Mesothelial cell of epicardium (in vitro differentiated cells): ENCODE results near the gene AUTS2. TPM values are rescaled to one million over a fixed set of nuclear protein-coding genes. Genes with fewer than 3 reads are reported as not detected.

Experiments used
- DNase-seq, 2 experiments: peaks; one replicate each; pipeline ENCODE4 v3.0.0; 2021; ENCODE audit warnings: low spot score in 2 of 2; ENCODE audit not compliant: unreplicated experiment in 2 of 2
- H3K27ac Mint-ChIP-seq: 2 replicates; pipeline ENCODE4 v1.8.0; 2021; ENCODE audit warnings: mixed read lengths
- H3K27me3 Mint-ChIP-seq: 2 replicates; pipeline ENCODE4 v1.8.0; 2021; ENCODE audit warnings: low read depth, mixed read lengths
- H3K36me3 Mint-ChIP-seq: 2 replicates; pipeline ENCODE4 v1.8.0; 2021; ENCODE audit warnings: mixed read lengths
- H3K4me1 Mint-ChIP-seq: 2 replicates; pipeline ENCODE4 v1.8.0; 2021; ENCODE audit warnings: mixed read lengths
- H3K4me3 Mint-ChIP-seq: 2 replicates; pipeline ENCODE4 v1.8.0; 2021; ENCODE audit warnings: mild to moderate bottlenecking, moderate library complexity, mixed read lengths
- H3K9me3 Mint-ChIP-seq: 2 replicates; pipeline ENCODE4 v1.8.0; 2021; ENCODE audit warnings: mixed read lengths
- total RNA-seq: library from RNA; stranded (reverse); gene quantifications from 3 replicates; pipeline ENCODE4 v1.2.1, GENCODE V29; 2021
- TF ChIP-seq, protein P1 (sequence below): fragments of 200-600 bp; sonication (generic); IDR thresholded peaks from one replicate; pipeline ENCODE4 v1.5.0; 2021; ENCODE audit warnings: antibody characterized with exemption; ENCODE audit not compliant: unreplicated experiment

AUTS2 gene
- total RNA-seq, 1 donor from 2014 or later, result 135 TPM

DNA sequence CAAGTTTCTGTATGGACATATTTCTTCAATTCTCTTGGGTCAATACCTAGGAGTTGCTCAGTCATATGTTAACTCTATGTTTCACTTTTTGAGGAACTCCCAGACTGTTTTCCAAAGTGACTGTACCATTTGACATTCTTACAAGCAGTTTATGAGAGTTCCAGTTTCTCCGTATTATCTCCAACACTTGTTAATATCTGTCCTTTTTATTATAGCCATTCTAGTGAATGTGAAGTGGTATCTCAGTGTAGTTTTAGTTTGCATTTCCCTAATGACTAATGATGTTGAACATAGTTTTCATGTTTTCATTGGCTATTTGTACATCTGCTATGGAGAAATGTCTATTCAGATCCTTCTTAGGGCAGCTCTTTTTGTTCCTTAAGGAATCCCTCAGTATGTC lies 1002.7 kb downstream of the AUTS2 start:
- Mint-ChIP-seq H3K4me3 (no peak overlapping the region), H3K27ac (no peak overlapping the region)

GRCh38 chr7:70602117-70602516 lies 1003.8 kb downstream of the AUTS2 start:
- no peak overlapping the region for H3K4me3 Mint-ChIP-seq
- DNase-seq, result no peak
- H3K36me3 Mint-ChIP-seq, result peaks cover 42% of the 10 kb centered on the region
- TF ChIP-seq, protein P1, sequence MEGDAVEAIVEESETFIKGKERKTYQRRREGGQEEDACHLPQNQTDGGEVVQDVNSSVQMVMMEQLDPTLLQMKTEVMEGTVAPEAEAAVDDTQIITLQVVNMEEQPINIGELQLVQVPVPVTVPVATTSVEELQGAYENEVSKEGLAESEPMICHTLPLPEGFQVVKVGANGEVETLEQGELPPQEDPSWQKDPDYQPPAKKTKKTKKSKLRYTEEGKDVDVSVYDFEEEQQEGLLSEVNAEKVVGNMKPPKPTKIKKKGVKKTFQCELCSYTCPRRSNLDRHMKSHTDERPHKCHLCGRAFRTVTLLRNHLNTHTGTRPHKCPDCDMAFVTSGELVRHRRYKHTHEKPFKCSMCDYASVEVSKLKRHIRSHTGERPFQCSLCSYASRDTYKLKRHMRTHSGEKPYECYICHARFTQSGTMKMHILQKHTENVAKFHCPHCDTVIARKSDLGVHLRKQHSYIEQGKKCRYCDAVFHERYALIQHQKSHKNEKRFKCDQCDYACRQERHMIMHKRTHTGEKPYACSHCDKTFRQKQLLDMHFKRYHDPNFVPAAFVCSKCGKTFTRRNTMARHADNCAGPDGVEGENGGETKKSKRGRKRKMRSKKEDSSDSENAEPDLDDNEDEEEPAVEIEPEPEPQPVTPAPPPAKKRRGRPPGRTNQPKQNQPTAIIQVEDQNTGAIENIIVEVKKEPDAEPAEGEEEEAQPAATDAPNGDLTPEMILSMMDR, result no peak
- peaks cover 29% of the 10 kb centered on the region for H3K9me3 Mint-ChIP-seq
- H3K27me3 Mint-ChIP-seq, result peaks cover 19% of the 10 kb centered on the region
- H3K27ac Mint-ChIP-seq, result no peak overlapping the region
- H3K4me1 Mint-ChIP-seq, result peaks cover 11% of the 10 kb centered on the region

More for the DNA sequence above, 1002.7 kb downstream of the AUTS2 start:
- peaks cover 28% of the 10 kb centered on the region for H3K27me3 Mint-ChIP-seq
- peaks cover 18% of the 10 kb centered on the region for H3K4me1 Mint-ChIP-seq
- no peak for DNase-seq
- H3K9me3 Mint-ChIP-seq, result peaks cover 29% of the 10 kb centered on the region
- peaks cover 42% of the 10 kb centered on the region for H3K36me3 Mint-ChIP-seq
- TF ChIP-seq, protein P1, result no peak

DNA sequence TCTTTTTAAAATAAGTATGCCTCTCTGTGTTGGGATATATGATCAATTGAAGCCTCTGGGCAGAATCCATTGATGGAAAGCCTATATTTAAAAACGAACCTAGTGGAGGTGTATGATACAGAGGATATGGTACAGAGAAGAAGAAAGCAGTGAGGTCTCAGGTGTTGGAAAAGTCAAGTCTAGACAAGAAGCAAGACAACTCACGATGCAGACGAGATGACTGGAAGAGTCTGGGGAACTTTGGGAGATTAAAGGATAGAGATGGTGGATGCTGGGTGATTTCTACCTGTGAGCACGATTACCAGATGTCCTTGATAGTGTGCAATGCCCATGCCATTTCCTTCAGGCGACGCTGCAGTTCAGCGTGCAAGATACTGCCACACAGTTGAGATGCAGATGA lies 1009.0 kb downstream of the AUTS2 start:
- H3K27ac Mint-ChIP-seq, result no peak overlapping the region
- peaks cover 17% of the 10 kb centered on the region for H3K9me3 Mint-ChIP-seq
- no peak overlapping the region for H3K4me3 Mint-ChIP-seq
- no peak for DNase-seq
- H3K27me3 Mint-ChIP-seq, result no peaks in the 10 kb centered on the region
- H3K4me1 Mint-ChIP-seq, result no peaks in the 10 kb centered on the region
- TF ChIP-seq, protein P1, result no peak
- H3K36me3 Mint-ChIP-seq, result peaks cover 25% of the 10 kb centered on the region

- Mint-ChIP-seq H3K4me3 (no peak overlapping the region), H3K9me3 (peaks cover 17% of the 10 kb centered on the region), H3K27me3 (no peaks in the 10 kb centered on the region), H3K36me3 (peaks cover 25% of the 10 kb centered on the region), H3K4me1 (peaks cover 2% of the 10 kb centered on the region), H3K27ac (no peak overlapping the region)
- DNase-seq, result no peak
- TF ChIP-seq, protein P1, result no peak
Measured at GRCh38 chr7:70607759-70608158, 1009.5 kb downstream of the AUTS2 start.

DNA sequence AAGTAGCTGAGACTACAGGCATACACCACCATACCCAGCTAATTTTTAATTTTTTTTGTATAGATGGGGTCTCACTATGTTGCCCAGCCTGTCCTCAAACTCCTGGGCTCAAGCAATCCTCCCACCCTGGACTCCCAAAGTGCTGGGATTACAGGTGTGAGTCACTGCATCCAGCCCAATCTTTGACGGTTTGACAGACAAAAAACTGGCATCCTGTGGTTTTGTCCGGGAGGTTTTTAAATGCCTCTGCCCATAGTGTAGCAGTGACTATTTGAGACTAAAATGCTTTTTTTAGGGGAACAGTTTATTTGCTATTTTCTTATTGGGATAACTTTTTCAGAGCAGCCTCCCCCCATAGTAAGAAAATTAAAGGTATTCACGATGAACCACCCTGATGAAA lies 1010.0 kb downstream of the AUTS2 start:
- peaks cover 6% of the 10 kb centered on the region for H3K4me1 Mint-ChIP-seq
- H3K4me3 Mint-ChIP-seq, result no peak overlapping the region
- no peak for DNase-seq
- H3K36me3 Mint-ChIP-seq, result peaks cover 22% of the 10 kb centered on the region
- H3K9me3 Mint-ChIP-seq, result peaks cover 17% of the 10 kb centered on the region
- TF ChIP-seq, protein P1, result no peak
- no peak overlapping the region for H3K27ac Mint-ChIP-seq
- H3K27me3 Mint-ChIP-seq, result no peaks in the 10 kb centered on the region

GRCh38 chr7:70612811-70613210 lies 1014.5 kb downstream of the AUTS2 start:
- no peak overlapping the region for H3K27ac Mint-ChIP-seq
- DNase-seq, result no peak
- H3K9me3 Mint-ChIP-seq, result no peaks in the 10 kb centered on the region
- TF ChIP-seq, protein P1, result no peak
- no peaks in the 10 kb centered on the region for H3K27me3 Mint-ChIP-seq
- H3K4me1 Mint-ChIP-seq, result peaks cover 9% of the 10 kb centered on the region
- no peak overlapping the region for H3K4me3 Mint-ChIP-seq
- peaks cover 7% of the 10 kb centered on the region for H3K36me3 Mint-ChIP-seq
